Chondrocyte (in vitro differentiated cells): ENCODE measurements around the gene LITAF. TPM values are rescaled to one million over a fixed set of nuclear protein-coding genes. Genes with fewer than 3 reads are reported as not detected.
A peak's percentile ranks its signal among the peaks of the same experiment; 100 is the strongest.
"Not testable (repeated sequence)": the region's sequence is repeated elsewhere in the genome, so short reads cannot be mapped to it uniquely, and the experiment has no call there.

Source experiments
- DNase-seq: peaks from one replicate; pipeline ENCODE4 v3.0.0; 2021; ENCODE audit warnings: mixed read lengths, low spot score
- H3K27ac Mint-ChIP-seq: one replicate; pipeline ENCODE4 v1.8.0; 2021; ENCODE audit warnings: mild to moderate bottlenecking, moderate library complexity, mixed read lengths; ENCODE audit not compliant: unreplicated experiment
- H3K27me3 Mint-ChIP-seq: 2 replicates; pipeline ENCODE4 v1.8.0; 2021; ENCODE audit warnings: low read depth, mixed read lengths
- H3K36me3 Mint-ChIP-seq: 2 replicates; pipeline ENCODE4 v1.8.0; 2021; ENCODE audit warnings: low read depth, mixed read lengths
- H3K4me1 Mint-ChIP-seq: 2 replicates; pipeline ENCODE4 v1.8.0; 2021; ENCODE audit warnings: low read depth, mild to moderate bottlenecking, mixed read lengths
- H3K4me3 Mint-ChIP-seq: one replicate; pipeline ENCODE4 v1.8.0; 2021; ENCODE audit warnings: mild to moderate bottlenecking, moderate library complexity, mixed read lengths; ENCODE audit not compliant: unreplicated experiment
- H3K9me3 Mint-ChIP-seq: 2 replicates; pipeline ENCODE4 v1.8.0; 2021; ENCODE audit warnings: low read depth, mixed read lengths
- total RNA-seq: library from RNA; stranded (reverse); gene quantifications from 3 replicates; pipeline ENCODE4 v1.2.1, GENCODE V29; 2021
- TF ChIP-seq, protein P1 (sequence below): fragments of 200-600 bp; sonication (generic); IDR thresholded peaks from 2 replicates; pipeline ENCODE4 v1.5.0; 2021; ENCODE audit warnings: antibody characterized with exemption, mild to moderate bottlenecking, moderate library complexity

The LITAF gene
- total RNA-seq, 1 donor from 2014 or later: 91.9 TPM

DNA sequence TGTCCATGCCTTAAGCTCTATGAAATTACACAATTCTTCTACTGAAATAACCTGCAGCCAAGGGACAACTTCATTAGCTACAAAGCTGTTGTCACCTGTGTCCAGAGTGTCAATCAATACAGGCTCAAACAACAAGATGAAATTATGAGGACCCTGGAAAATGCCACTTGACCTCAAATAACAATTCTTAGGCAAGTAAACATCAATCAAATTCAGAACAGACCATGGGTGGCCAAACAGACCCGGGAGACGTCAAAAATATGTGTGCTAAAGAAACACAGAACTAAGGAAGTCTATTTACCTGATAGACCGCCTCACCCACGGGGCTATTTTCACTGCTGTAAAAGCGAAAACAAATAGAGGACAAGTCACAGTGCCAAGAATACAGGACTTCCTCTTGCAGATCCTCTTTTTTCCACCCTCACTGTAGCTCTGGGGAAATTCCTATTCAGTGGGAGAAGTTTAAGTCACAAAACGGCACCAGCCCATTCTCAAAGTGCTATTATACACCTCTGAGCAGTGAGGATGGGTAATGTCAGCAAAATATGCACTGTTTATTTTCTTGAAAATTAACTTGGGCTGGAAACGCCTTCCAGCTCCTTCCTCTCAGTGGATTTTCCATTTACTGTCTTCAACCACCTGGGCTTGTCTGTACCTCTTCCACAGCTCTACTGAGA lies 2.7 kb downstream of the LITAF start:
- peaks cover 51% of the 10 kb centered on the region for H3K4me1 Mint-ChIP-seq
- H3K9me3 Mint-ChIP-seq: no peaks in the 10 kb centered on the region
- H3K27ac Mint-ChIP-seq: peak overlapping the region; percentile 53
- H3K36me3 Mint-ChIP-seq: no peaks in the 10 kb centered on the region
- TF ChIP-seq, protein P1, sequence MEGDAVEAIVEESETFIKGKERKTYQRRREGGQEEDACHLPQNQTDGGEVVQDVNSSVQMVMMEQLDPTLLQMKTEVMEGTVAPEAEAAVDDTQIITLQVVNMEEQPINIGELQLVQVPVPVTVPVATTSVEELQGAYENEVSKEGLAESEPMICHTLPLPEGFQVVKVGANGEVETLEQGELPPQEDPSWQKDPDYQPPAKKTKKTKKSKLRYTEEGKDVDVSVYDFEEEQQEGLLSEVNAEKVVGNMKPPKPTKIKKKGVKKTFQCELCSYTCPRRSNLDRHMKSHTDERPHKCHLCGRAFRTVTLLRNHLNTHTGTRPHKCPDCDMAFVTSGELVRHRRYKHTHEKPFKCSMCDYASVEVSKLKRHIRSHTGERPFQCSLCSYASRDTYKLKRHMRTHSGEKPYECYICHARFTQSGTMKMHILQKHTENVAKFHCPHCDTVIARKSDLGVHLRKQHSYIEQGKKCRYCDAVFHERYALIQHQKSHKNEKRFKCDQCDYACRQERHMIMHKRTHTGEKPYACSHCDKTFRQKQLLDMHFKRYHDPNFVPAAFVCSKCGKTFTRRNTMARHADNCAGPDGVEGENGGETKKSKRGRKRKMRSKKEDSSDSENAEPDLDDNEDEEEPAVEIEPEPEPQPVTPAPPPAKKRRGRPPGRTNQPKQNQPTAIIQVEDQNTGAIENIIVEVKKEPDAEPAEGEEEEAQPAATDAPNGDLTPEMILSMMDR: no peak
- H3K4me3 Mint-ChIP-seq: peak overlapping the region; percentile 49
- DNase-seq: no peak
- no peaks in the 10 kb centered on the region for H3K27me3 Mint-ChIP-seq

DNA sequence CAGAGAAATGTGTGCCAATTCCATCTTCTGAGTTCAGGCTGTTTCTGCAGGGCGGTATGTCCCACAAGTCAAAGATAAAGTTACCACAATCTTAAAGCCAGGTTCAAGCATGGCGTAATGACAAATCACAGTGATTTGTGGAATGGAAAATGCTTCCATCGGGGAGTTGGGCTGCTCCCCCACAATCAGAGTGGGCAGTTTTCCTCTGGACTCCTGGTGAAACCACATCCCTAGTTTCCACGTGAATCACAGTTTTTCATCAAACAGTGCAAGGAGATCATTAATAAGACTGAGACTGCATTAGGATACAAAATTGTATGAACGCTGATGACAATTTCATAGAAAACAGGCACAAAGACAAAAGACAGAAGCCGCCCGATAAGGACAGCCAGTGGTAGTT lies 3.6 kb downstream of the LITAF start:
- TF ChIP-seq, protein P1: no peak
- peaks cover under 1% of the 10 kb centered on the region for H3K36me3 Mint-ChIP-seq
- H3K27me3 Mint-ChIP-seq: no peaks in the 10 kb centered on the region
- peak overlapping the region; percentile 80 for H3K27ac Mint-ChIP-seq
- no peaks in the 10 kb centered on the region for H3K9me3 Mint-ChIP-seq
- H3K4me1 Mint-ChIP-seq: peaks cover 47% of the 10 kb centered on the region
- peak overlapping the region; percentile 43 for H3K4me3 Mint-ChIP-seq
- no peak for DNase-seq

DNA sequence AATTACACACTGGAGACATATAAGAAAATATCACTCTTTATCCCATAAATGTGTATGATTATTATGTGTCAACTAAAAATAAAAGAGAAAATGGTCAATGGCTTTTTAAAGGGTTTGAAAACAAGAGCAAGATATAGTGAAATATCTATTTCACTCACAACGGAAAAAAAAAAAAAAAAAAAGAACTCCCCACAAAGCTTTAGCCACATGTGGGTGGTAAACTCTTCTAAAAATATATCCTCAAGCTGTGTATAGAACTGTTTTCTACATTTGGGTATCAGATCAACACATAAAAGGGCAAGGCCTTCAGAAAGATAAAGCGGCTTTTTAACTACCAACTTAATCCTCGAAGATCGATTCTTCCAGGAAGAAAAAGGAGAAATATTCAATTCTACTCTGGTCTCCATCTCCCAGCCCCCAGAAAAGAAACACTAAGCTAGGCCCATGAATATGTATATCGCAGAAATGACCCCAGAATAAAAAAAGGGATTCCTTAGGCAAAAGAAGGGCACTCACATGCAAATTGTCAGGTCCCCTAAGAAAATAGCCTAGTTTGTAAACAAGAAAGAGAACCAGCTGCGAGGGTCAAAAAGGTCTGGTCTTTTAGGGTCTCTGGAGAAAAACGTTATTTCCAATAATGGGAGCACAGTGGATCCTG lies 4.4 kb downstream of the LITAF start:
- H3K4me3 Mint-ChIP-seq: no peak overlapping the region
- peaks cover 43% of the 10 kb centered on the region for H3K4me1 Mint-ChIP-seq
- TF ChIP-seq, protein P1: no peak
- no peaks in the 10 kb centered on the region for H3K9me3 Mint-ChIP-seq
- no peaks in the 10 kb centered on the region for H3K27me3 Mint-ChIP-seq
- H3K36me3 Mint-ChIP-seq: peaks cover 2% of the 10 kb centered on the region
- no peak for DNase-seq
- peak overlapping the region; percentile 80 for H3K27ac Mint-ChIP-seq

DNA sequence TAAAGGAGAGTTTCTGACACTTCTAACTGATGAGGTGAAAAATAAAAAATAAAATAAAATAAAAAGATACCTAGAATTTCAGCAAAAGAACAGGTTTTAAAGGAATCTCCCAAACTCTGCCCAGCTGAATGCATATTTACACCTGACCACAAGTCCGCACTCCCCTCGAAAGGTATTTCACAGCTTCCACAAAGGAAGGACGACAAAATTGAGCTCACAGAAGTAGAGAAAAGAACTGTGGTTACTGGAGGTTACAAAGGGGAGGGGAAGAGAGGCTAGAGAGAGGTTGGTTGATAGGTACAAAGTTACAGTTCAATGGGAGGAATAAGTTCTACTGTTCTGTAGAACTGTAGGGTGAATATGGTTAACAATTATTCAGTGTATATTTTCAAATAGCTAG lies 5.0 kb downstream of the LITAF start:
- TF ChIP-seq, protein P1: no peak
- Mint-ChIP-seq H3K9me3 (no peaks in the 10 kb centered on the region), H3K27me3 (no peaks in the 10 kb centered on the region), H3K27ac (no peak overlapping the region), H3K4me1 (peaks cover 46% of the 10 kb centered on the region), H3K36me3 (peaks cover 2% of the 10 kb centered on the region), H3K4me3 (no peak overlapping the region)
- no peak for DNase-seq

DNA sequence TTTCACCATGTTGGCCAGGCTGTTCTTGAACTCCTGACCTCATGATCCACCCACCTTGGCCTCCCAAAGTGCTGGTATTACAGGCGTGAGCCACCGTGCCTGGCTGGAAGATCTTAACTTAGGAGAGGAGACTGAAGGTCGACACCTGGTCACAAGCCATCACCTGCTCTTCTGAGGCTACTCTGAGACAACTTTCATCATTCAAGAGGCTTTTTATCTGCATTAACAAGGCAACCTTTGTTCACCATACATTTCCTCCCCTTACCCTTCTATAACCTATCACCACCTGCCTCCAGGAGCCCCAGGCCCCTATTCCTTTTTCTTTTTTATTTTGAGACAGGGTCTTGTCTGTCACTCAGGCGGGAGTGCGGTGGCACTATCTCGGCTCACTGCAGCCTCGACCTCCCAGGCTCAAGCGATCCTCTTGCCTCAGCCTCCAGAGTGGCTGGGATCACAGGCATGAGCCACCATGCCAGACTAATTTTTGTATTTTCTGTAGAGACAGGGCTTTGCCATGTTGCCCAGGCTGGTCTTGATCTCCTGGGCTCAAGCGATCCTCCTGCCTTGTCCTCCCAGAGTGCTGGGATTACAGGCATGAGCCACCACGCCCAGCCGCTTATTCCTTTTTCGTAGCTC lies 6.2 kb downstream of the LITAF start:
- TF ChIP-seq, protein P1: no peak
- no peaks in the 10 kb centered on the region for H3K9me3 Mint-ChIP-seq
- H3K4me1 Mint-ChIP-seq: peaks cover 43% of the 10 kb centered on the region
- no peak overlapping the region for H3K27ac Mint-ChIP-seq
- no peak for DNase-seq
- H3K27me3 Mint-ChIP-seq: no peaks in the 10 kb centered on the region
- H3K4me3 Mint-ChIP-seq: no peak overlapping the region
- peaks cover 2% of the 10 kb centered on the region for H3K36me3 Mint-ChIP-seq

DNA sequence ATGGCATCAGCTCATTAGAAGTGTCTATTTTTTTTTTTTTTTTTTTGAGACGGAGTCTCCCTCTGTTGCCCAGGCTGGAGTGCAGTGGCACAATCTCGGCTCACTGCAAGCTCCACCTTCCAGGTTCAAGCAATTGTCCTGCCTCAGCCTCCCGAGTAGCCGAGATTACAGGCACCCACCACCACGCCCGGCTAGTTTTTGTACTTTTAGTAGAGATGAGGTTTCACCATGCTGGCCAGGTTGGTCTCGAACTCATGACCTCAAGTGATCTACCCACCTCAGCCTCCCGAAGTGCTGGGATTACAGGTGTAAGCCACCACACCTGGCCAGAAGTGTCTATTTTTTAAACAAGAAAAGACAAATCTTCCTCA lies 9.4 kb downstream of the LITAF start:
- H3K9me3 Mint-ChIP-seq, H3K36me3 Mint-ChIP-seq, H3K4me3 Mint-ChIP-seq, H3K27me3 Mint-ChIP-seq, H3K27ac Mint-ChIP-seq: not testable (repeated sequence)
- H3K4me1 Mint-ChIP-seq: peaks cover 21% of the 10 kb centered on the region
- peak; percentile 33 for DNase-seq
